Renal cortex interstitium (tissue), 11 donors: ENCODE data around the gene AUTS2. TPM values are rescaled to one million over a fixed set of nuclear protein-coding genes. Genes with fewer than 3 reads are reported as not detected.
A peak's percentile ranks its signal among the peaks of the same experiment; 100 is the strongest.

Source experiments
- DNase-seq, 11 donors: peaks; one replicate each; pipeline ENCODE4 v3.0.0-alpha.2; 2013; ENCODE audit warnings: low read depth in 9 of 11, low spot score in 4 of 11; ENCODE audit errors: extremely low read depth in 1 of 11
- polyA plus RNA-seq, 3 donors: library from polyadenylated mRNA; unstranded; fragments of 120-200 nt; gene quantifications; one replicate each; pipeline ENCODE4 v1.2.1, GENCODE V29; 2013; ENCODE audit not compliant: insufficient read length in 3 of 3

AUTS2 gene
- polyA plus RNA-seq, 3 donors: 78.0 to 102 (median 90.7) TPM

DNA sequence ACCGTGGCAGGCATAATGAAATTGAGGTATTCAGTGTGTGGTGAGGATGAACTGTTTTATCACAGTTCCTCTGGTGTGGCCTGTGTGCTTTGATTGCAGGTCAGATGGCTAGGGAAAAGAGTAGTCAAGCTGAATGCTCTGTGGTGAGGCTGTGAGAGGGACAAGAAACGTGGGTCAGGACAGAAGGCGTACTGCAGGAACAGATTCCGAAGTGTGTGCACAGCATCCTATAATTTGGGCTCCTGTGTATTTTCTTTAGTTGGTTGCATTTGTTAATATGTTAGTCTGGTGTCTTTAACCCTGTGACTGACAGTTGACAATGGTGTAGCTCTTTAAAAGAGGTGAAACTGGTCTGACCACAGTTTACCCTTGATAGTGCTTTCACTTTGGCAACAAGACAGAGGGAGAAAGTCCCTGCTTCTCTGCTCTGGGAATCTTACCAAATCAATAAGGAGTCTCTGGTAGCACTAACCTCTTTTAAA, 76.5 kb downstream of the AUTS2 start:
- DNase-seq: no peak

- no peak for DNase-seq
These were observed 78.0 kb downstream of the AUTS2 start for GRCh38 chr7:69676247-69676646.

DNA sequence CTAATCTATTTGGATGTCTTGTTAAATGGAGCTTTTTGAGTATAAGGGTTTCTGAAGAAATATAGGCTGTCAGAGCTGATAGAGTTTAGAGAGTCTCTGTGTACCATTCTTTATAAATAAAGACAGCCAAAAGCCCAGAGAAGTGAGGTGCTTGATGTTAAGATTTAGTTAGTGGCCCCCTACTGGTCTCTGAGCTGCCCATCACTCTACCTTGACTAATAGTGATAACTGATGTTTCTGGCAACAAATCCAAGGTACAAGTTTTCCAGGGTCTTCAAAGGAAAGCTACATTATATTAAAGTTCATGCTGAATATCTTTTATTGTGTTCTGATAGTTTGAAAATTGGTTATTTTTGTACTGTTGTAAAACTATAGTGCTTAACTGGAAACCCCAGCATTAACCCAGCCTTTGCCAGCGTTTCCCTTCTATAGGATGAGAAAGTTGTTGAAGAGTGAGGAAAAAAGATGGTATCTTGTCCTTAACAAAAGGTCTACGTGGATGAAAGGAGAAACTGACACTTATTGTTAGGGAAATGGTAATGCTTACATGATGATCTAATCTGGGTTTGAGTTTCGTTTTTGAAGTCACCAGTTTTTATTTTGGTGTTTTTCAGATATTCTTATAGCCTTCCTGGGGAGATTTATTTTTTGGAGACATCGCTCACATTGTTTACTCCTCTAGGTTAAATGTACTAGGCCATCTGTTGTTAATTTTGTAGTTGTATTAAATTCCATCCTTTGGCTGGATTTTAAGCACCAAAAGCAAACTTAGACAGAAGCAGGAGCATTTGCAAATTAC, 79.0 kb downstream of the AUTS2 start:
- DNase-seq: no peak

DNA sequence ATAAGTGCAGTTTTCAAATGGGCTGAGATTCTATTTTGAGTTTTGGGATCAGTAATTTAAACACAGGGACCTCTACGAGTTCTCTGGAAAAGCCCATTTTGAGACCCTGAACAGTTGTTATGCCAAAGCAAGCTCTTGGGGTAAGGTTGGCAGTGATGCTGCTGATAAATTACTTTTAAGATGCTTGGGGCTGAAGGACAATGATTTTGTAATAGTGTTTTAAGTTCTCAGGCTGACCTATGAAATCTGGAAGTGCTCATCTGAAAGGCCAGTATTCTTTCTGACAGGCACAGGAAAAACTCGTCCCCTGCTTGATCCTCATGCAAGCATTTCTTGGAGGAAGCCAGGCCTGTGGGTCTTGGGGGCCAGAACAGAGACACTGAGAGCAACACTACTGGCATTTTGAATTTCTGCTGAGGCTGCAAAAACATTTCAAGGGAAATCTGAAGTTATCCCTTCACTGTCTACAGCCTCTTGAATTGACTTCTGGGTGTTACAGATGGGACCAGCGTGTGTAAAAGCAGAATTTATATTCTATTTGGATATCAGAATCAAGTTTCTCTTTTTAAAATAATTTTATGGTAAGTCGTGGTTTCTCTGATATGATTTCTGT, 79.7 kb downstream of the AUTS2 start:
- no peak for DNase-seq

DNA sequence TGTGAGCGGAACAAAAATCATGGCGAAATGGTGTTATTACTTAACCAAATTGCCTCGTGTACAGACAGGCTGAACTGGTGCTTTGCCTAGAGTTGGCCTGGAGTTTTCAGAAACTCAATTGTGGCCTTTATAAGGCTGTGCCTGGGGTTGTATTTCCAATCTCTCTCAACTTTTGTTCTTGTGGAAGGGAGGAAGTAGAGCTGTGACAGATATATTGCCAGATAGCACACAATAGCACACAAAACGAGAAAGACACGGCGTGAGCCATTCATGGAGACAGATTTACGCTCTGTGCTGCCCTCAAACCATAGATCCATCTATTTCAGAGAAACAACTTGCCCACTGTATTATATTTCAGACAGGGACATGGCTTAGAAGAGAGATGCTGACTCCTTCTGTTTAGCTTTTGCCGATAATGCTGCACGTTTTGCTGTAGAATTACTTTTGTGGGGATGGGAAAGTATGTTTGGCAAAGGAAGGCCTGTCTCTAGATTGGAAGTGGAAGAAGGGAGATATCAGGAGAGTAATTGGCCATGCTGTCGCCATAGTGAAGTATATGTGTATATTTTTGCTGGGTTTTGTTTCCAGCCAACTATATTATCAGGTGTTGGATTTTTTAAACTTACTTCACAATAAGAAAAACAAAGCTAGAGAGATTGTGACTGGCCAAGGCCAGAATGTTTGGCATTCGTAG, 80.4 kb downstream of the AUTS2 start:
- DNase-seq: peak in 9 of 11 donors; percentile 40 to 69 (median 61)

DNA sequence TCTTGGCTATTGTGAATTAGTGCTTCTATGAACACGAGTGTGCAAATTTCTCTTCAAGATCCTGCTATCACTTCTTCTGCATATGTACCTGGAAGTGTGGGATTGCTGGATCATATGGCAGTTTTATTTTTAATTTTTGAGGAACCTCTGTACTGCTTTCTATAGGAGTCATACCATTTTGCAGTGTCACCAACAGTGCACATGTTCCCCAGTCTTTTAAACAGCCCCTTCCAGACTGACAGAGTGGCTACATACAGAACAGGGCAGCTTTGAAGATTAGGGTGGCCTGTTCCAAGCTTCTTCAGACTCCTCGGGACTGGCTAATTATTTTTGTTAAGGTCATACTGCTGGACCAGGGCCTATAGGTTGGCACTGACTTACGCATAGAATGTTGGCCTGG, 82.9 kb downstream of the AUTS2 start:
- no peak for DNase-seq

DNA sequence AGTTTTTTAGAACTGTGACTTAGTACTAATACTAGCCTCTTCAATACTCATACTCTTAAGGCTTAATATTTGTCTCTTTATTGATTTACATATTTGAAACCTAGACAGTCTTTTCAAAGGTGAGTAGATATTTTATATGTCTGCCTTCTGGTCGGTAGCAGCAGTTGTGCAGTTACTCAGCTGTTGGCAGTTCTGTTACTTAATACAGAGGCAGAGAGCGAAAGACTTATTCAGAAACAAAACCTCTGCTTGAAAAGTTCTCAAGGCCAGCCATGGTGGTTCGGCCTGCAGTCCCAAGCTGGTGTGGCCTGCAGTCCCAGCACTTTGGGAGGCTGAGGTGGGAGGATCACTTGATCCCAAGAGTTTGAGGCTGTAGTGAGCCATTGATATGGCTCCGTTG, 84.2 kb downstream of the AUTS2 start:
- DNase-seq: no peak

DNA sequence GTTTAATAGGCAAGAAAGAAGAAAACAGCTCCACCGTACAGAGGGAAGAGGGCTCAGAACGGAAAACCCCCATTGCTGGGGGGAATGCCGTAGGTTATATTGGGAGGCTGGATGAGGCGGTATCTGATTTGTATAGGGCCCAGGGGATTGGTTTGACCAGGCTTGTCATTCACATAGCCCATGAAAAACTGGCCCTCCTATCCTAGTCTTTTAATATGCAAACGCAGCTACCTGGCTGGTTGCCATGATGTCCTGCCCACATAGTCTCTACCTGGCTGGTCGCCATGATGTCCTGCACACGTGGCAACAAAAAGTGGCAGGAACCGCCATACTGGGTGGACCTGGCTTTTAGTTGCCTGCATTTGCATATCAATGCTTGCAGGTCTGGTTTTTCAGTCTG, 84.7 kb downstream of the AUTS2 start:
- DNase-seq: no peak

- no peak for DNase-seq
These were observed 86.4 kb downstream of the AUTS2 start for GRCh38 chr7:69684369-69685292.

DNA sequence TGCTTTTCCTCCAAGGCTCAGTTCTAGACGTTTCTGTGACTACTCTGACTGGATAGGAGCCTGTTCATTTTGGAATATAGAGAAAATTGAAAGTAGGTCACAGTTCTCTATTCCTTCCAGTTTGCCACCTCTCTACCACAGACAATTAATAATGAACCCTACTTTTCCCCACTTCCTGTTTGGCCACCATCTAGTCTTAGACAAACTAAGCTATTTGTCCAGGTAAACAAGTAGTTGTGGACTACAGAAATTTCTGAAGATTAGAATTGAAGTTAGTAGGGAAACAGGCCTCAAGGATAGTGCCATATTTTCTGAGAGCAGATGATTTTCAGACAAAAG, 87.0 kb downstream of the AUTS2 start:
- DNase-seq: no peak

DNA sequence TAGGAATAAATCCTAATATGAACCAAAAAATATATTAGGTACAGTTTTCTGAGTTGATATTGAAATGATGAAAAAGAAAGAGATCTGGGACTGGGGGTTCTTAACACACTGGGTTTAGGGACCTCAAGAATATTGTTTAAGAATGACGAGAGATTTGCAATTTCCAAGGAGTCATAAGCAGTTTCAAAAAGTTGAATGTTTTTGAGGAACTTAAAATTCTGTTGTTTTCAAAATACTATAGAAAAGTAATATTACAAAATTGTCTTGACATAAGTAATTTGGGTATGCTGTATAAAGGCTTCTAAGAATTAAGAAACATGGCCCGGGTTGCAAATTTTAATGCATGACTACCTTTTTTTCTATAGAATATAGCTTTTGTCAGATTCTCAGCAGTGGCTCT, 88.1 kb downstream of the AUTS2 start:
- no peak for DNase-seq

DNA sequence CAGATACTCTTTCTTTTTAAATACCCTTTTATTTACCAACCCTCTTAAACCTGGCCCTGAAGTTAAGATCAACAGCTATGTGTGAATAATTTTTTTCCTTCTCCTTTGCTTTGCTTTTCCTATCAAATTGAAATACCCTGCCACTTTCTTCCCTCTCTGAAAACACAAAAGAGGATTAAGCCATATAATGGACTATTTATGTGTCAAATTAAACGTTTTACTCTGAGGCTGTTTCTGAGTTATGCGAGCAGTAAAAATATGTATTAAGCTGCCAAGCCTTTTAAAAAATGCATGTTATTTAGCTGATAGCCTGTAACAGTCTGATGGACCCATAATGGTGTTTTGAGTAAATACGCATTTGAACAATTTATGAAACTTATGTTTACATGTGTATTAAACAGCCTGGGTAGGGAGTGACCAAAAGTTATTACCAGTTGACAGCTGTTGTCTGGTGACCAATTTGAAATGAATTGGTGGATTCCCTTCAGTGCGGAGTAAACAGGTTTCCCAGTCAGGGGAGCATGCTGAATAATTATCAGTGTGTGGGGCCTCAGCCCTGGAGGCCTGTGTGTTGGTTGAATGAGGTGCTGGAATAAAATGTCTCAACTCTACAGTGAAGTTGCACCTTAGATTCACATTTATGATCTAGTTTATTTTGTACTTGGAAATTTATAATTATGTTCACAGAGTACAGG, 89.6 kb downstream of the AUTS2 start:
- DNase-seq: no peak

GRCh38 chr7:69690329-69690728, 92.1 kb downstream of the AUTS2 start:
- DNase-seq: no peak

- DNase-seq: no peak
These were observed 93.1 kb downstream of the AUTS2 start for GRCh38 chr7:69691327-69691726.

DNA sequence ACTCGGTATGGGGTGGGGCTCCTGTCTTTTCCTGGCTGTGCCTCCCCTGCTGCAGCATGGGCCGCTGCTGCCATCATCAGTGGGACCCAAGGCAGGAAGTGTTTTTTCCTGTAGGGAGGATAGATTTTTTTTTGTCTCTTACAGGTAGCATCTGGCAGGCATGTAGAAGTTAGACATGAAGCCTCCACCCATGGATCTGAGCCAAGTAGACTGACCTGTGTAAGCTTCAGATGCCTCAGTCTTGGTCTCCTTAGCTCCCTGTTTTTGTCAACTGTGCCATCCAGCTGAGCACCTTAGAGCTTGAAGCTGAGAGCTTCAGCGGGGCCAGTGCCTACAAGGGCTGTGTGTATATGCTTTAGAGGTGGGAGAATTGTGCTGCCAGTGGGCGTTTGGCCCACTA, 93.5 kb downstream of the AUTS2 start:
- DNase-seq: no peak

DNA sequence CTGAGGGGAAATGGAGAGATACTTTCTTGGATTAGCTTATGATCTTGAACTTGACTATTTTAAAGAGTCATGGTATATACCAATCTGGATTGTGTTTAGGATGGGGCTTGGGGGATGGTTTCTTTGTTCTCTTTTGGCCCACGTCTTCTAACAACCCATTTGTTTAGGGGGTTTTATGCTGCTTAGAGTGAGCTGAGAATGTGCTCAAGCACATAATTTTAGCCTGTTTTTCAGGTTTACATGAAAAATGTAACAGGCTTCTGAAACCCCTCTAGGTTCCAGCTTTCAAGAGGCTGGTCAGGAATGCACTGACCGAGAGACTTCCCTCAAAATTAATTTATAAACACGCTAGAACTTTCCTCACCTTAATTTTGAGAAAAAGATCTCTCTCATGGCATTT, 94.3 kb downstream of the AUTS2 start:
- no peak for DNase-seq

- no peak for DNase-seq
These were observed 94.8 kb downstream of the AUTS2 start for GRCh38 chr7:69693042-69693441.

- DNase-seq: no peak
These were observed 97.8 kb downstream of the AUTS2 start for GRCh38 chr7:69696054-69696591.
